Kidney (tissue), 14 donors: ENCODE measurements around the gene LEKR1. TPM values are rescaled to one million over a fixed set of nuclear protein-coding genes. Genes with fewer than 3 reads are reported as not detected.
"Not testable (repeated sequence)": the region's sequence is repeated elsewhere in the genome, so short reads cannot be mapped to it uniquely, and the experiment has no call there.

Experiments used
- DNase-seq, 5 donors: peaks; one replicate each; pipeline ENCODE4 v3.0.0-alpha.2; 2013 to 2020
- FAIRE-seq: peaks from 2 replicates; lab custom pipeline; 2012; peaks lifted over from hg19 to GRCh38; lab: Jason Lieb, UNC
- H3K27ac ChIP-seq, 2 donors: one replicate each; pipeline ENCODE4 v1.7.0; 2013; ENCODE audit warnings: low read depth in 2 of 2, low read length in 2 of 2, inconsistent platforms in 1 of 2
- H3K27me3 ChIP-seq: one replicate; pipeline ENCODE4 v1.7.1; 2013; ENCODE audit warnings: low read length, inconsistent platforms; ENCODE audit not compliant: control insufficient read depth, insufficient read depth
- H3K36me3 ChIP-seq, 3 donors: one replicate each; pipeline versions ENCODE4 v1.7.0 to v1.7.1; 2013; ENCODE audit warnings: low read length in 3 of 3, control low read depth in 1 of 3, inconsistent platforms in 1 of 3; ENCODE audit not compliant: insufficient read depth in 3 of 3, control insufficient read depth in 2 of 3
- H3K4me1 ChIP-seq, 3 donors: one replicate each; pipeline versions ENCODE4 v1.7.0 to v1.7.1; 2013; ENCODE audit warnings: low read length in 3 of 3, inconsistent platforms in 1 of 3, low read depth in 1 of 3; ENCODE audit not compliant: control insufficient read depth in 2 of 3, insufficient read depth in 2 of 3
- H3K4me3 ChIP-seq, 3 donors: one replicate each; pipeline versions ENCODE4 v1.7.0 to v1.8.1; 2013; ENCODE audit warnings: low read length in 3 of 3, control low read depth in 1 of 3, inconsistent platforms in 1 of 3
- H3K9ac ChIP-seq, 3 donors: one replicate each; pipeline versions ENCODE4 v1.7.0 to v1.7.1; 2013; ENCODE audit warnings: low read length in 3 of 3, control low read depth in 1 of 3, inconsistent platforms in 1 of 3
- H3K9me3 ChIP-seq, 3 donors: one replicate each; pipeline versions ENCODE4 v1.7.0 to v1.7.1; 2013; ENCODE audit warnings: low read length in 3 of 3, control low read depth in 1 of 3, inconsistent platforms in 1 of 3; ENCODE audit not compliant: control insufficient read depth in 2 of 3, insufficient read depth in 1 of 3
- CTCF ChIP-seq: IDR thresholded peaks from 3 replicates; pipeline ENCODE4 v1.5.1; 2012; ENCODE audit warnings: mild to moderate bottlenecking, moderate library complexity, borderline replicate concordance; ENCODE audit not compliant: insufficient read depth; ENCODE audit errors: extremely low read depth
- intact Hi-C: fragments of 100-400 bp; cut with DNase I; formaldehyde crosslinking; loops from one replicate; pipeline ENCODE4 v1.11.1; 2022
- polyA plus RNA-seq: library from polyadenylated mRNA; stranded (reverse); fragments of 350-450 nt; fragmentation: Illumina TruSeq; extraction: RNeasy Lipid Tissue Mini Kit (QIAGEN cat#74804); gene quantifications from one replicate; pipeline ENCODE4 v1.2.3, GENCODE V29; 2014; ENCODE audit warnings: low read depth, low replicate concordance; ENCODE audit not compliant: insufficient read depth
- total RNA-seq: library from RNA; stranded (reverse); fragmentation: NEBNext Ultra II Directional; extraction: Animal tissue kit (Norgen Biotek cat#: 25700); gene quantifications from one replicate; pipeline ENCODE4 v1.2.1, GENCODE V29; 2021
- donor health status: control.
- donor health status: control.
- donor health status: control.
- donor health status: control.
- donor health status: control.
- donor health status: DM: yes; HTN: yes; CAD: no.
- donor health status: Normal renal cell carcinoma (clear cell type).

The LEKR1 gene
- total and polyA plus RNA-seq, 2 donors from 2014 or later = 1.6 to 1.8 TPM

GRCh38 chr3:156867920-156868319 is 41.8 kb downstream of the LEKR1 start:
- intact Hi-C loops = no loop called here

GRCh38 chr3:156873906-156874305 is 47.8 kb downstream of the LEKR1 start:
- intact Hi-C loops = no loop called here
- H3K9me3 ChIP-seq = no peaks in the 10 kb centered on the region
- no peak overlapping the region for H3K9ac ChIP-seq
- no peaks in the 10 kb centered on the region for H3K36me3 ChIP-seq
- no peak overlapping the region for H3K27ac ChIP-seq
- TF ChIP-seq CTCF = no peak
- FAIRE-seq = peak; percentile 42
- no peaks in the 10 kb centered on the region for H3K4me1 ChIP-seq
- H3K4me3 ChIP-seq = no peak overlapping the region
- DNase-seq = no peak
- H3K27me3 ChIP-seq = no peaks in the 10 kb centered on the region

More at GRCh38 chr3:156867920-156868319, 41.8 kb downstream of the LEKR1 start:
- TF ChIP-seq CTCF = no peak
- no peaks in the 10 kb centered on the region for H3K4me1 ChIP-seq
- H3K9me3 ChIP-seq = no peaks in the 10 kb centered on the region
- no peaks in the 10 kb centered on the region for H3K27me3 ChIP-seq
- no peaks in the 10 kb centered on the region for H3K36me3 ChIP-seq
- no peak overlapping the region for H3K27ac ChIP-seq
- FAIRE-seq = no peak
- no peak for DNase-seq
- no peak overlapping the region for H3K4me3 ChIP-seq
- H3K9ac ChIP-seq = no peak overlapping the region

GRCh38 chr3:156879491-156879890 is 53.3 kb downstream of the LEKR1 start:
- FAIRE-seq, DNase-seq, H3K9ac ChIP-seq, H3K9me3 ChIP-seq, intact Hi-C loops, H3K4me1 ChIP-seq, H3K27ac ChIP-seq, H3K27me3 ChIP-seq, H3K36me3 ChIP-seq, H3K4me3 ChIP-seq: not testable (repeated sequence)

GRCh38 chr3:156885761-156886160 is 59.6 kb downstream of the LEKR1 start:
- Histone ChIP-seq H3K27ac (no peak overlapping the region), H3K27me3 (no peaks in the 10 kb centered on the region), H3K9me3 (no peaks in the 10 kb centered on the region), H3K4me3 (no peak overlapping the region), H3K9ac (no peak overlapping the region), H3K36me3 (no peaks in the 10 kb centered on the region), H3K4me1 (no peaks in the 10 kb centered on the region)
- DNase-seq (no peak), FAIRE-seq (no peak)
- no peak for TF ChIP-seq CTCF
- intact Hi-C loops = no loop called here
